Activated CD4-positive, alpha-beta T cell treated with anti-CD3 and anti-CD28 coated beads for 1 hour (primary cell): Measurements from ENCODE around the gene RAF1.

ENCODE experiments used
- DNase-seq: peaks from one replicate; pipeline ENCODE4 v3.0.0-alpha.2; 2020

Gene RAF1

GRCh38 chr3:12588039-12589009 is 75.6 kb downstream of the RAF1 start:
- DNase-seq, result no peak

DNA sequence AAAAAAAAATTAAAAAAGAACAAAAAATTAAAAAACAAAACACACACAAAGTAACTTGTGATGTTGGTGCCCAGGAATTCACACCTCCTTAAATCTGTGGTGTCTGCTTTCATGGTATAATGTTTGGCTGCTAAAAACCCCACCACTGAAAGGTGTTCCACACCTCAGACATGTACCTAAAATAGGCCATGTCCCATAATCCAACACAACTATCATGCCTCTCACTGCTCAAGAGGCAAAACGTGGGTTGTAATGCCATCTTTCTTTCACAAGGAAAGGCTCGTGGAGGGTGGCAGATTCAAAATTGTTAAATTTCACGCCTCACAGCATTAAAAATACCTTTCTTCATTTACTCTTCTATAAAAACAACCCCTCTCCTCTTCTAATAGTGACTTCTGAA is 77.5 kb downstream of the RAF1 start:
- DNase-seq, result no peak

- no peak for DNase-seq
Observed at GRCh38 chr3:12585970-12586369, 77.9 kb downstream of the RAF1 start.

DNA sequence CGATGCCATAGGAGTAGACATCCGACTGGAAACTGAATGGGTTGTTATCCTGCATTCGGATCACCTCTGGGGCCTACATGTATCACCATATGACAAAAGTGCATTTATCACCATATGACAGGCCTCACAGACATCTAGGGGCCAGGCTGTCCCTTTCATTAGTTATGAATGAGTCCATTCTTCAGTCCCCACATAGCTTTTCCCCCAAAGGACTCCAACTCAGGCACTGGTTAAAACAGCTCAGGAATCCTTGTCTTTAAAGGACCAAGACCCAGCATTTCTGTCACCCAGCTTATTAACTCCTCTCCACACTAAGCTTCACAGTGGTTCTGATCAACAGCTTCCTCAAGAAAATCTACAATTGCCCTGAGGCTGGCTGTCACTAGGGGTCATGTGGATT is 78.7 kb downstream of the RAF1 start:
- DNase-seq, result no peak

- no peak for DNase-seq
Observed at GRCh38 chr3:12584083-12584482, 79.8 kb downstream of the RAF1 start.

DNA sequence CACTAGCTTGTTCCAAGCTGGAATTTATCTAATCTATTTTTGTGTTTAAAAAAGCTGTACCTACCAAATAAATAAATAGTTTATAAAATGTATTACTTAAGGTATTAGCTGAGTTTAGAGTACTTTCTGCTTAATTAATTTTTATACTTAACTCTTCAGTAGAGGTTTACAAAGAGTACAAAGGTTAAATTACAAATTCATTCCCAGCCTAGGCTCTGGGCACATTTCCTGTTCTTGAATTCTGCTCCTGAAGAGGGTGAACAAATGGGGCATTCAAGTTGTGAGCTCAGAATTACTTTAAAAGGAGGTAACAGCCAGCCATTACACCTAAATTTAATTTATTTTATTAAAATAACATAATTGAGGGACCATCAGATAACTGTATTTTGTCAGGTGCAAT is 80.6 kb downstream of the RAF1 start:
- no peak for DNase-seq

DNA sequence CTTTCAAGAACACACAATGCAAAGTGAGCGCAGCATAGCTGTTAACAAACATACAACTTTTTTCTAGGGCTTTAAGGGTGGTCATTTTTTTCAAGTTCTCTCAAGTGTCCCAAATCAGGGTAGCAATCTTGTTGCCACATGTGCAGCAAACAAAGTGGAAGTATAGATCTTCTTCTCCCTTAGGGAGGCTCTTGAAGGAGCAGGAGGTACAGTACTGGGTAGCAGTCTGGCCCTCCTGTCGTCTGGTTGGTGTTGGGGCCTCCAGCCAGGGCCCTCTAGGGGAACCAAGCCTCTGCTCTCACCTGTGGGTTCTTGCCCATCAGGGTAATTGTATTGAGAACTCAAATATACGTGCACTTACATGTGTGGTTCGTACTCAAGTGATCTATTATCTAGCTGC is 81.2 kb downstream of the RAF1 start:
- no peak for DNase-seq

- no peak for DNase-seq
Observed at GRCh38 chr3:12579905-12580304, 84.0 kb downstream of the RAF1 start.

GRCh38 chr3:12579456-12579855 is 84.5 kb downstream of the RAF1 start:
- DNase-seq, result no peak

GRCh38 chr3:12578742-12579141 is 85.2 kb downstream of the RAF1 start:
- DNase-seq, result no peak

DNA sequence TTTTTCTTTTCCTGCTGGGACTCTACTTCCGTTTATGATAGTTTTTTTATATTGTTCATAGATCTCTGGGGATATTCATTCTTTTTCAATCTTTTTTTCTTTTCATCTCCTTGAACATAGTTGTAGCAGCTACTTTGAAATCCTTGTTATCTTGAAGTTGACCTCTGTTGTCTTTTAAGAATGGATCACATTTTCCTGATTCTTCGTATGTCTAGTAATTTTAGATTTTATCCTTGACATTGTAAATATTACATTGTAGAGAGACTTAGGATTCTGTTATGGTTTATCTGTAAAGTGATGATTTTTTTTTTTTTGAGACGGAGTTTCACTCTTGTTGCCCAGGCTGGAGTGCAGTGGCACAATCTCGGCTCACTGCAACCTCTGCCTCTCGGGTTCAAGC is 86.5 kb downstream of the RAF1 start:
- no peak for DNase-seq

GRCh38 chr3:12574661-12575060 is 89.3 kb downstream of the RAF1 start:
- no peak for DNase-seq

DNA sequence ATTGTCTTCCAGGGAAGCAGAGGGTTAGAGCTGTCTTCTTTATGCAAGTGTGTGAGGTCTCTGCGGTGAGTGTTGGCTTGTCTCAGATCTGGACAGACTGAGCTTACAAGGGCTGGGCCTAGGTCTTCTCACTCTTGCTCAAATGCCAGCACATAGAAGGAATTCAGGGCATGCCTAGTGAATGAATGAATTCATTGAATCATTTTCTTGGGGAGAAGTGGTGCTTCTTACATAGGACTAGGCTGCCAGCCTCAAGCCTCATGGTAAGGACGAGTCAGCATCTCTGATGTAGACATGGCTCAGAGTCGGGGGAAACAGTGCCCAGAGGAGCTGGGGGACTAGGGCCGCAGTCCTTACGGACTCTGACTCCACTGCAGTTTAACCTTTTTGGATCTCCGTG is 89.8 kb downstream of the RAF1 start:
- DNase-seq, result no peak

DNA sequence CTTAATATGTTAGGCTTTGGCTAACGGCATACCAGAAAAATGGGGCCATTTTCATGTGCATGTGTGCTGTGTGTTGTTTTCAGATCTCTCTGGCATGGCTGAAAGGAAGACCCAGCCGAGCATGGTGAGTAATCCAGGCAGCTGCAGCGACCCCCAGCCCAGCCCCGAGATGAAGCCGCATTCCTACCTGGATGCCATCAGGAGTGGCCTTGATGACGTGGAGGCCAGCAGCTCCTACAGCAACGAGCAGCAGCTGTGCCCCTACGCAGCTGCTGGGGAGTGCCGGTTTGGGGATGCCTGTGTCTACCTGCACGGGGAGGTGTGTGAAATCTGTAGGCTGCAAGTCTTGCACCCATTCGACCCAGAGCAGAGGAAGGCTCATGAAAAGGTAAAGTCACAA is 91.9 kb downstream of the RAF1 start:
- DNase-seq, result no peak

- DNase-seq, result no peak
Observed at GRCh38 chr3:12569836-12570235, 94.1 kb downstream of the RAF1 start.

DNA sequence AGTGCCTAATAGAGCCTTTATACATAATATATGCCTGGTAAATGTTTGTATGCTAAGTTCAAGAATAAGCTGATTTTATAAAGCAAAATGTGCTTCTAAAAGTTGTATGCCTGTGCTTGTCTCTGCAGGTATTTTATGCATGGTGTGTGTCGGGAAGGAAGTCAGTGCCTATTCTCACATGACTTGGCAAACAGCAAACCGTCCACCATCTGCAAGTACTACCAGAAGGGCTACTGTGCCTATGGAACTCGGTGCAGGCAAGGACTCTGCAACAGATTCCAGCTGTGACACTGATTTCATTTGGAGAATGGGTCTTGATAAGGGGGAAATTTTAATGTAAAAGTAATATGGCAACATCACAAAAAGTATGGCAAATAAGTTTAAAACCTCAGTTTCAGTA is 95.2 kb downstream of the RAF1 start:
- DNase-seq, result no peak

GRCh38 chr3:12566976-12567375 is 96.9 kb downstream of the RAF1 start:
- no peak for DNase-seq

DNA sequence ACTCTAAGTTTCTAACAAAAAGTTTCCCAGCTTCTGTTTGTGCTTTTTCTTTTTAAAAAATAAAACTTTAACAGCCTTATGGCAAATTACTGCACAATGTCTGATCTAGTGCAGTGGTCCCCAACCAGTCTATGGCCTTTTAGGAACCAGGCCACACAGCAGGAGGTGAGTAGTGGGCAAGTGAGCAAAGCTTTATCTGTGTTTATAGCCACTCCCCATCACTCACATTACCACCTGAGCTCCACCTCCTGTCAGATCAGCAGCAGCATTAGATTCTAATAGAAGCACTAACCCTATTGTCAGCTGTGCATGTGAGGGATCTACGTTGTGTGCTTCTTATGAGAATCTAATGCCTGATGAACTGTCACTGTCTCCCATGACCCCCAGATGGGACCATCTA is 101.5 kb downstream of the RAF1 start:
- no peak for DNase-seq

DNA sequence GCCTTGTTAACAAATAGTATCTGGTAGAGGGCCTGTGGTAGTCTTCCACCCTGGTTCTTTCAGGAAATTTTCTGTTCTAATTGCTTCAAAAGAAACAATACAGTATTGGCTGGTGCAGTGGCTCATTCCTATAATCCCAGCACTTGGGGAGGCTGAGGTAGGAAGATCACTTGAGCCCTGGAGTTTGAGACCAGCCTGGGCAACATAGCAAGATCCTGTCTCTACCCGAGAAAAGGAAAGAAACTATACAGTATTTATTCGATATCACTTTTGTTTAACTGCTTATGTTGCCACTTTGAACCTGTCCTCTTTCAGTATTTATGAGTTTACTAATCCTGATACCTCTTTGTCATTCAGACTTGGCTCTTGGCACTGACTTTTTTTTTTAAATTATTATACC is 102.5 kb downstream of the RAF1 start:
- no peak for DNase-seq

DNA sequence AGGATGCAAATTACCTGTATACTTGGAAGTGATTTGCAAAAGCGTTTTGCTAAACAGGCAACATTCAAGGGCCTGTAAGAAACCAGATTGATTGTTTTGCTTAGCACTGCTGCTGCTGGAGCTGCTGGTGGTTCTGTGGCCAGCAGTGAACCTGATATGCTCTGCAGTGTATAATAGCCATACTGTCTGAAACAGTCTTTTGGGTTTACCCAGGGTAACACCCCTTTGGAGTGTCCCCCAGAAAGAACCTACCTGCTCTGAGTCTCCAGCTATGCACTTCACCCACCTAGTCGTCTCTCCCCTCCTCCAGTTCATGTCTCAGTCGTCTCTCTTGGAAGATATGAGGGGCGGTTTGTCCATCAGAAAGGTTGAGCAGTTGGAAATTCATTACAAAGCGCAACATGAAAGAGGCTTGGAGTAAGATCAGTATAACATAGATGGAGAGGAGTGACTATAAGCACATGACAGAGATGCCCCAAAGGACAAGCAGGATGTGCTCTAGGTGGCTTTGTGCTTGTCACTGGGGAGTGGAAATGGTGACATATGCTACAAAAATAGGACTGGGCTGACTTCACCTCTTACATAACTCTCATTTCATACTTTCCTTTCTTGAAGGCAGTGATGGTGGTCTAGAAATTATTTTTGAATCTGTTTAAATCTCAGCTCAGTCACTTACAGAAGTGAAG is 103.3 kb downstream of the RAF1 start:
- DNase-seq, result no peak

DNA sequence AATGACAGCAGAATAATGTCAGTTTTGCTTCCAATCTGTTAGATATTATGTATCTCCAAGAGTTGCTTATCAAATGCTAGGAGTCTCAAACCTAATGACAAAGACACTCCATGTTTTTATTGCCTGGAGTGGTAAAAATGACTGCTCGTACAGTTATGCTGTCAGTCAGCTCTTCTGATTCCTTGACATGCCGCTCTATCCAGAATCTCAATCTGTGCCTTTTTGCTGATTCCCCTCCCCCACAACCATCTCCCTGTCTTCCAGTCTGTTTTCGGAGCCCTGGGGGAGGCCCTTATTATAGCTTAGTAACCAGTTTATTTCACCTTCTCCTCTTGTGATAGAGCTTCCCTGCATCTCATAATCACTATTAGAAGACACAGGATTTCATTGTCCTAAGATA is 104.4 kb downstream of the RAF1 start:
- DNase-seq, result no peak

GRCh38 chr3:12558706-12559105 is 105.2 kb downstream of the RAF1 start:
- DNase-seq, result no peak

DNA sequence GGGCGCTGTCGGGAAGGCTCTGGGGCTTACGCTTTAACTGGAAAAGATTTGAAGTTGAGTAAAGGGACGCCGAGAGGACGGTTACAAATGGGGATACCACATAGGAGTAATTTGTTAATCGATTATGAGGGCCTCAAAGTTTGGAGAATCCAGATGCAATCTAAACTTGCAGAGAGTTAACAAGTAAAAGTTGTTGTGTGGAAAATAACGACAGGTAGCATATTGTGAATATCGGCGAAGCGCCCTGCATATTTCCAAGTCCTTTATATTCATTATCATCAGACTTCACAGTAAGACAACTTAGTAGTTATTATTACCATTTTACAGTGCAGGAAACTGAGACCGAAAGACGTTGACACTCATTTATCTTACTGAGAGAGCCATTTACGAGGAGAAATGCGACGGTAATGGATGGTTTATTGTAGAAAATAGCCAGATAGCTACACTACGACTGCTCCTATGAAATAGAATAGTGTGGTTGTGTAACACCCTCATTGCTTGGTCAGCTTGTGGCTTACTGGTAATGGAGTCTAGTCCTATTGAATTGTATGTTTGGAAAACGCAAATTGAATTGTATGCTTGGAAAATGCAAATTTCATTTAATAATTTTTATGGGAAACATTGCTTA is 106.3 kb downstream of the RAF1 start:
- no peak for DNase-seq
